ENCODE data around the gene JAM3.

GRCh38 chr11:134200688-134201087 lies 131.8 kb downstream of the JAM3 start:
- TF ChIP-seq CTCF (IDR thresholded peaks at IDR 0.05) = no peak
- TF ChIP-seq POLR2A (IDR thresholded peaks at IDR 0.05) = no peak
- TF ChIP-seq POLR2AphosphoS5 (IDR thresholded peaks at IDR 0.05) = no peak
